Measurements from ENCODE around the gene SNX9. TPM values are rescaled to one million over a fixed set of nuclear protein-coding genes. Genes with fewer than 3 reads are reported as not detected.

Gene SNX9
- total and polyA plus RNA-seq, 2 of the 8 experiments (the other 6 are each of a cell fraction or from before 2014, with no cell fraction given), result 11.8 to 23.2 TPM

DNA sequence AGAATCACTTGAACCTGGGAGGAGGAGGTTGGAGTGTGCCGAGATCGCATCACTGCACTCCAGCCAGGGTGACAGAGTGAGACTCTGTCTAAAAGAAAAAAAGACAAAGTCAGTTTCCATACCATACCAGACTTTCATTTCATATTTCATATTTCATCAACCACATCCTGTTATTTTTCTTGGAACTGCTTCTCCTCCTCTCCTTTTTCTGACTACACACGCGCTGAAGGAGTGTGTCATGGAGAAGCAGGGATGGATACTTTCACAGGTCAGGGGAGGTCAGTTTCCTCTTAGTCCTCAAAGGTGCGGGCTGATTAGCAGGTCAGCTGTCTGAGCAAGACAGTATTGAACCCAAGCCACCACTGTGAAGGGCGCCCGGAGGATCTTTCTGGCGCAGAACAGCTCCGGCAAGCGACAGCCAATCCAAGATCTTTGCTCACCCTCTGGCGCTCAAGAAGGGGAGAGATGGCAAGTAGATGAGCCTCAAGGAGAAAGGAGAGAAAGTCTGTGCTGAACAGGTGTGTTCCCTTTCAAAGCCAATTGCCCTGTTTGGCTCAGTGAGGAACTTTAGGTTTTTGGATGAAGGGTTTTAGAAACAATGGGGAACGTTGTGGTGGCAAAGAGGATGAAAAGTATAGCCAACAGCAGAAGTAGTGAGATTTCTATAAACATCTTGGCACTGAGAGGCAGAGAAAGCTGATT lies 139.7 kb downstream of the SNX9 start:
- Histone ChIP-seq H3K79me2 (ENCODE audit: control insufficient read depth in 1 of 2, insufficient read depth in 2 of 2, low read length in 2 of 2) (no peaks in the 10 kb centered on the region), H3K79me1 (ENCODE audit: low read depth, low read length) (no peaks in the 10 kb centered on the region), H3K27ac (ENCODE audit: low read depth, low read length) (no peak overlapping the region), H3K4ac (replicated peaks; ENCODE audit: insufficient read length, low read depth, low read length) (no peak overlapping the region), H2BK5ac (ENCODE audit: low read depth, low read length) (no peak overlapping the region), H2AFZ (ENCODE audit: low read length) (peak overlapping the region; percentile 71; the same call in 1 of the 2 replicates), H3K4me1 (replicated peaks in 1 of 4; ENCODE audit: control insufficient read depth in 3 of 4, insufficient read depth in 4 of 4, low read length in 3 of 4) (peaks cover 2 to 9% (median 4%) of the 10 kb centered on the region in 4 experiments; a peak in 4 of 7 replicates), H2BK120ac (replicated peaks; ENCODE audit: low read depth, low read length) (no peak overlapping the region), H3K27me3 (replicated peaks in 1 of 4; ENCODE audit: control insufficient read depth in 3 of 4, extremely low read depth in 1 of 4, insufficient read depth in 3 of 4, low read length in 3 of 4) (no peaks in the 10 kb centered on the region), H3K23ac (ENCODE audit: insufficient read length) (no peak overlapping the region), H3K18ac (ENCODE audit: extremely low read depth, low read length) (no peak overlapping the region), H4K20me1 (replicated peaks in 1 of 2; ENCODE audit: control insufficient read depth in 1 of 2, insufficient read depth in 2 of 2, low read length in 2 of 2) (no peaks in the 10 kb centered on the region), H3K56ac (replicated peaks; ENCODE audit: insufficient read length, low read depth, low read length) (no peak overlapping the region), H3K9ac (replicated peaks in 1 of 4; ENCODE audit: extremely low read depth in 1 of 4, low read depth in 3 of 4, low read length in 3 of 4) (no peak overlapping the region), H3K4me2 (ENCODE audit: insufficient read depth in 1 of 2, low read depth in 2 of 2, low read length in 2 of 2) (no peak overlapping the region), H3K23me2 (ENCODE audit: low read depth, low read length) (no peaks in the 10 kb centered on the region; the same call in 1 of the 2 replicates), H4K91ac (replicated peaks; ENCODE audit: insufficient read length, low read length) (no peak overlapping the region), H3K36me3 (ENCODE audit: control insufficient read depth in 2 of 4, insufficient read depth in 4 of 4, low read length in 3 of 4) (no peaks in the 10 kb centered on the region), H4K5ac (ENCODE audit: insufficient read length, low read depth, low read length) (no peak overlapping the region), H3K14ac (ENCODE audit: insufficient read length) (no peak overlapping the region), H2BK20ac (ENCODE audit: low read length) (no peak overlapping the region), H2BK12ac (ENCODE audit: low read depth, low read length) (no peak overlapping the region), H3K4me3 (ENCODE audit: extremely low read depth in 1 of 4, insufficient read depth in 2 of 4, low read depth in 3 of 4, low read length in 4 of 4) (no peak overlapping the region), H2AK5ac (ENCODE audit: low read depth, low read length) (no peak overlapping the region), H4K8ac (ENCODE audit: extremely low read depth, insufficient read depth, low read length) (no peak overlapping the region), H2BK15ac (ENCODE audit: low read length) (no peak overlapping the region), H3K9me3 (ENCODE audit: insufficient read depth in 2 of 2, low read depth in 1 of 2, low read length in 1 of 2) (peaks cover 7 to 10% of the 10 kb centered on the region in 2 experiments; a peak in 2 of 4 replicates)
- no peak for DNase-seq (ENCODE audit: low read depth in 1 of 2, low spot score in 2 of 2)
- POLR2A ChIA-PET (ENCODE audit: partially characterized antibody), result interaction anchor here (0.7 to 1.0 kb wide), 2 partner anchors 13 to 116 kb away, joined by 3 to 4 read pairs; no protein-coding TSS in a partner anchor
- TF ChIP-seq CBX8 (IDR thresholded peaks at IDR 0.05; ENCODE audit: borderline replicate concordance, low read depth, low read length), result no peak
- no peak for TF ChIP-seq PHF8 (conservative IDR thresholded peaks at IDR 0.05; ENCODE audit: low read depth, low read length)
- no peak for TF ChIP-seq SIX5 (IDR thresholded peaks at IDR 0.05; ENCODE audit: low read depth, low read length)
- no peak for TF ChIP-seq EP300 (IDR thresholded peaks at IDR 0.05; ENCODE audit: borderline replicate concordance in 1 of 2, low read depth in 2 of 2, low read length in 2 of 2)
- no peak for TF ChIP-seq SRF (IDR thresholded peaks at IDR 0.05; ENCODE audit: low read depth, low read length)
- TF ChIP-seq ASH2L (IDR thresholded peaks at IDR 0.05; ENCODE audit: low read length), result no peak
- no peak for TF ChIP-seq SIRT6 (IDR thresholded peaks at IDR 0.05; ENCODE audit: low read length)
- WGBS, 2 experiments (ENCODE audit: extremely low coverage in 1 of 2, insufficient coverage in 1 of 2, insufficient read length in 1 of 2, insufficient replicate concordance in 2 of 2, low coverage in 1 of 2, low lambda C conversion rate in 2 of 2, missing lambda C conversion rate in 1 of 2), result 94% methylated on average over 12 of the region's 12 CpGs; no CpG with 5 or more reads in 1 of the 2 experiments
- CTCF ChIA-PET (ENCODE audit: partially characterized antibody), result interaction anchor here (0.6 to 2.2 kb wide), 5 partner anchors 13 to 696 kb away, joined by 3 to 6 read pairs (median 4); no protein-coding TSS in a partner anchor
- no peak for FAIRE-seq

Measured in H1 (cell line).